OCI-LY7 (cell line): ENCODE measurements around the gene CAB39. TPM values are rescaled to one million over a fixed set of nuclear protein-coding genes. Genes with fewer than 3 reads are reported as not detected.

Experiments used
- BruUV-seq: library from RNA; stranded (reverse); fragments of 400-500 nt; replicated peaks from 2 replicates; lab custom pipeline; 2021; lab: Mats Ljungman, UMichigan
- CTCF ChIA-PET: fragments of 300-600 bp; sonication (Branson Sonifier 250); formaldehyde crosslinking; loops from one replicate; lab custom pipeline; 2022; ENCODE audit warnings: antibody characterized with exemption; ENCODE audit not compliant: unreplicated experiment; lab: Charles Lee
- POLR2A ChIA-PET: fragments of 300-600 bp; sonication (Branson Sonifier 250); formaldehyde crosslinking; loops from one replicate; lab custom pipeline; 2022; ENCODE audit warnings: antibody characterized with exemption; lab: Charles Lee
- DNase-seq: peaks from one replicate; pipeline ENCODE4 v3.0.0-alpha.2; 2015; ENCODE audit warnings: low spot score
- H2AFZ ChIP-seq: fragments of 200-600 bp; sonication (generic), shearing (Covaris generic); 2 replicates; pipeline ENCODE4 v1.6.1; 2014; ENCODE audit warnings: mild to moderate bottlenecking, antibody characterized with exemption, low read length, moderate library complexity
- H3K27ac ChIP-seq: fragments of 200-600 bp; sonication (generic); 2 replicates; pipeline ENCODE4 v1.5.1; 2014; ENCODE audit warnings: mixed run types, low read depth, mild to moderate bottlenecking, moderate library complexity, low read length, inconsistent platforms; ENCODE audit not compliant: poor library complexity, severe bottlenecking
- H3K36me3 ChIP-seq: fragments of 200-600 bp; sonication (generic); 2 replicates; pipeline ENCODE4 v1.6.1; 2014; ENCODE audit warnings: mild to moderate bottlenecking, antibody characterized with exemption, low read length, moderate library complexity, mixed read lengths; ENCODE audit not compliant: insufficient read depth
- H3K4me1 ChIP-seq: fragments of 200-600 bp; sonication (generic); 2 replicates; pipeline ENCODE4 v1.5.1; 2014; ENCODE audit warnings: mild to moderate bottlenecking, low read length; ENCODE audit not compliant: insufficient read depth, poor library complexity, severe bottlenecking
- H3K4me2 ChIP-seq: fragments of 200-600 bp; sonication (generic); 2 replicates; pipeline ENCODE4 v1.6.1; 2014; ENCODE audit warnings: mild to moderate bottlenecking, low read length
- H3K4me3 ChIP-seq: fragments of 200-600 bp; sonication (generic); 2 replicates; pipeline ENCODE4 v1.5.1; 2014; ENCODE audit warnings: mild to moderate bottlenecking, low read depth, low read length; ENCODE audit not compliant: poor library complexity, severe bottlenecking
- H3K79me2 ChIP-seq: fragments of 200-600 bp; sonication (generic); 2 replicates; pipeline ENCODE4 v1.6.1; 2016; ENCODE audit warnings: low read depth, mild to moderate bottlenecking, low read length, moderate library complexity, mixed read lengths; ENCODE audit not compliant: insufficient read depth
- H3K9me2 ChIP-seq: fragments of 200-600 bp; sonication (generic); 2 replicates; pipeline ENCODE4 v1.6.1; 2016; ENCODE audit warnings: mild to moderate bottlenecking, low read length, mixed read lengths; ENCODE audit not compliant: insufficient read depth
- H3K9me3 ChIP-seq: fragments of 200-600 bp; sonication (generic); 2 replicates; pipeline ENCODE4 v1.6.1; 2014; ENCODE audit warnings: mild to moderate bottlenecking, mixed run types, low read length, mixed read lengths
- H4K20me1 ChIP-seq: fragments of 200-600 bp; sonication (generic); 2 replicates; pipeline ENCODE4 v1.6.1; 2014; ENCODE audit warnings: mild to moderate bottlenecking, antibody characterized with exemption, low read length, moderate library complexity, mixed read lengths; ENCODE audit not compliant: insufficient read depth
- EZH2phosphoT487 ChIP-seq: fragments of 200-600 bp; sonication (generic); IDR thresholded peaks from 2 replicates; pipeline ENCODE4 v1.6.1; 2018; ENCODE audit warnings: low read depth, borderline replicate concordance, mild to moderate bottlenecking, mixed run types, antibody characterized with exemption, low read length, moderate library complexity, mixed read lengths
- intact Hi-C: fragments of 100-400 bp; cut with micrococcal nuclease; formaldehyde crosslinking; loops from one replicate; pipeline ENCODE4 v1.10.0; 2022; ENCODE audit not compliant: unreplicated experiment
- total RNA-seq, 2 experiments: library from RNA; depleted of rRNA in 1 of 2; stranded (reverse); fragments of >200 nt in 1 of 2; shearing (Covaris generic) in 1 of 2; gene quantifications; 2 replicates each; pipeline ENCODE4 v1.2.3, GENCODE V29; 2014 to 2022
- TF ChIP-seq, protein P1 (sequence below): fragments of 200-600 bp; sonication (generic); conservative IDR thresholded peaks from 2 replicates; pipeline ENCODE4 v1.5.1; 2014; ENCODE audit warnings: mild to moderate bottlenecking, antibody characterized with exemption, low read length, moderate library complexity, mixed read lengths

CAB39 gene
- total RNA-seq, 2 experiments from 2014 or later = 39.3 to 53.4 TPM

GRCh38 chr2:230866756-230867523 is 154.3 kb downstream of the CAB39 start:
- H2AFZ ChIP-seq = no peak overlapping the region
- CTCF ChIA-PET = no interaction called here
- no peaks in the 10 kb centered on the region for H3K4me1 ChIP-seq
- intact Hi-C loops = no loop called here
- no peaks in the 10 kb centered on the region for H3K9me2 ChIP-seq
- no peaks in the 10 kb centered on the region for H3K36me3 ChIP-seq
- no peak overlapping the region for H3K4me2 ChIP-seq
- H3K9me3 ChIP-seq = no peaks in the 10 kb centered on the region
- DNase-seq = peak; percentile 53
- H4K20me1 ChIP-seq = no peaks in the 10 kb centered on the region
- H3K27ac ChIP-seq = no peak overlapping the region
- H3K4me3 ChIP-seq = no peak overlapping the region
- POLR2A ChIA-PET = no interaction called here
- no TSS peak for BruUV-seq
- TF ChIP-seq, protein P1, sequence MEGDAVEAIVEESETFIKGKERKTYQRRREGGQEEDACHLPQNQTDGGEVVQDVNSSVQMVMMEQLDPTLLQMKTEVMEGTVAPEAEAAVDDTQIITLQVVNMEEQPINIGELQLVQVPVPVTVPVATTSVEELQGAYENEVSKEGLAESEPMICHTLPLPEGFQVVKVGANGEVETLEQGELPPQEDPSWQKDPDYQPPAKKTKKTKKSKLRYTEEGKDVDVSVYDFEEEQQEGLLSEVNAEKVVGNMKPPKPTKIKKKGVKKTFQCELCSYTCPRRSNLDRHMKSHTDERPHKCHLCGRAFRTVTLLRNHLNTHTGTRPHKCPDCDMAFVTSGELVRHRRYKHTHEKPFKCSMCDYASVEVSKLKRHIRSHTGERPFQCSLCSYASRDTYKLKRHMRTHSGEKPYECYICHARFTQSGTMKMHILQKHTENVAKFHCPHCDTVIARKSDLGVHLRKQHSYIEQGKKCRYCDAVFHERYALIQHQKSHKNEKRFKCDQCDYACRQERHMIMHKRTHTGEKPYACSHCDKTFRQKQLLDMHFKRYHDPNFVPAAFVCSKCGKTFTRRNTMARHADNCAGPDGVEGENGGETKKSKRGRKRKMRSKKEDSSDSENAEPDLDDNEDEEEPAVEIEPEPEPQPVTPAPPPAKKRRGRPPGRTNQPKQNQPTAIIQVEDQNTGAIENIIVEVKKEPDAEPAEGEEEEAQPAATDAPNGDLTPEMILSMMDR = peak; percentile 26; the same call in 1 of the 2 replicates
- TF ChIP-seq EZH2phosphoT487 = no peak
- H3K79me2 ChIP-seq = no peaks in the 10 kb centered on the region

GRCh38 chr2:230868161-230868946 is 155.7 kb downstream of the CAB39 start:
- no peaks in the 10 kb centered on the region for H3K36me3 ChIP-seq
- DNase-seq = no peak
- no peak overlapping the region for H3K4me2 ChIP-seq
- ChIA-PET POLR2A (no interaction called here), CTCF (no interaction called here)
- no peaks in the 10 kb centered on the region for H3K9me2 ChIP-seq
- no TSS peak for BruUV-seq
- no peak overlapping the region for H3K27ac ChIP-seq
- H3K4me3 ChIP-seq = no peak overlapping the region
- H3K9me3 ChIP-seq = no peaks in the 10 kb centered on the region
- H3K79me2 ChIP-seq = no peaks in the 10 kb centered on the region
- no peak overlapping the region for H2AFZ ChIP-seq
- peaks cover 10% of the 10 kb centered on the region for H3K4me1 ChIP-seq
- no peak for TF ChIP-seq EZH2phosphoT487
- TF ChIP-seq, protein P1 = no peak
- H4K20me1 ChIP-seq = no peaks in the 10 kb centered on the region
- intact Hi-C loops = no loop called here
